SJCRH30 (cell line): ENCODE data around the gene IGSF21. TPM values are rescaled to one million over a fixed set of nuclear protein-coding genes. Genes with fewer than 3 reads are reported as not detected.
"Not testable (repeated sequence)": the region's sequence is repeated elsewhere in the genome, so short reads cannot be mapped to it uniquely, and the experiment has no call there.

ENCODE experiments used
- DNase-seq, 2 experiments: peaks; one replicate each; pipeline ENCODE4 v3.0.0-alpha.2; 2015 to 2020
- H3K27ac ChIP-seq: fragments of 250-450 bp; sonication (Bioruptor Pico); 2 replicates; pipeline ENCODE4 v1.5.1; 2020; ENCODE audit warnings: mild to moderate bottlenecking, moderate library complexity
- H3K27me3 ChIP-seq: fragments of 250-450 bp; sonication (Bioruptor Pico); 2 replicates; pipeline ENCODE4 v1.5.1; 2020; ENCODE audit warnings: mild to moderate bottlenecking, moderate library complexity
- H3K36me3 ChIP-seq: fragments of 250-450 bp; sonication (Bioruptor Pico); 2 replicates; pipeline ENCODE4 v1.5.1; 2020; ENCODE audit warnings: mild to moderate bottlenecking, moderate library complexity
- H3K4me1 ChIP-seq: fragments of 250-450 bp; sonication (Bioruptor Pico); 2 replicates; pipeline ENCODE4 v1.5.1; 2020; ENCODE audit warnings: mild to moderate bottlenecking, moderate library complexity
- H3K4me3 ChIP-seq: fragments of 250-450 bp; sonication (Bioruptor Pico); 2 replicates; pipeline ENCODE4 v1.5.1; 2020; ENCODE audit warnings: mild to moderate bottlenecking, moderate library complexity
- H3K9me3 ChIP-seq: fragments of 250-450 bp; sonication (Bioruptor Pico); replicated peaks from 2 replicates; pipeline ENCODE4 v1.5.1; 2020; ENCODE audit warnings: mild to moderate bottlenecking, moderate library complexity
- total RNA-seq: library from RNA; depleted of rRNA; stranded (reverse); fragments of >200 nt; shearing (Covaris generic); gene quantifications from 2 replicates; pipeline ENCODE4 v1.2.3, GENCODE V29; 2014

Gene IGSF21
- total RNA-seq, 1 experiment from 2014 or later, result not detected

- no peak overlapping the region for H3K4me3 ChIP-seq
- no peaks in the 10 kb centered on the region for H3K36me3 ChIP-seq
- no peak for DNase-seq
- no peak overlapping the region for H3K27ac ChIP-seq
- 0 out of 2 replicates have a peak, but pooled peaks cover 6% of the 10 kb centered on the region for H3K4me1 ChIP-seq
- peaks cover 8% of the 10 kb centered on the region; the same call in 1 of the 2 replicates for H3K27me3 ChIP-seq
- H3K9me3 ChIP-seq, result no peaks in the 10 kb centered on the region
Observed at GRCh38 chr1:18354612-18355011, 247.0 kb downstream of the IGSF21 start.

DNA sequence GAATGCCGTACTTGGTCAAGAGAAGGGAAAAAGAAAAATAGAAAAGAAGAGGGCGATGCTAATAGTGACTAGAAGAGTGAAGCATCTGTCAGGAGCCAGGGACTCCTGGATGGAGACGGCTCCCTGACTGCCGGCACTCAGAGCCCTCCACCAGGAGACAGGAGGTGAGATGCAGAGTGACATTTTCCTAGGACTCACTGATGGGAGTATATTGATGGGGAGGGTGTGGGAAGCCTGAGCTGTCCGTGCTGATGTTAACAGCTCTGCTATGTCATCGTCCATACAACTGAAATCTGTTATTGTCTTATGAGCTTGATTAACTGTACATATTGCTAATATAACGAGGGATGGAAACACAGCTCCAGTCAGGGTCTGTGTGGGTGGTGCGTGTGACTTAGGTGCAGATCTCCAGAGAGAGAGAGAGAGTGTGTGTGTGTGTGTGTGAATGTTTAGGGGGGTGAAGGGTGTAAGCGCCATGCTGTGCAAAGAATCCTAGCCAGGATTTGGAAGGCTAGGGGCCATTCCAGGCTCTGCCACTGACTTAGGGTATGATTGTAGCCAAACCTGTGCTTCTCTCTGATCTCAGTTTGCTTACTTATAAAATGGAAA, 250.1 kb downstream of the IGSF21 start:
- Histone ChIP-seq H3K9me3 (no peaks in the 10 kb centered on the region), H3K4me3 (no peak overlapping the region), H3K27me3 (peaks cover 2% of the 10 kb centered on the region; the same call in 1 of the 2 replicates), H3K27ac (no peak overlapping the region), H3K4me1 (no peaks in the 10 kb centered on the region), H3K36me3 (no peaks in the 10 kb centered on the region)
- DNase-seq, result no peak

DNA sequence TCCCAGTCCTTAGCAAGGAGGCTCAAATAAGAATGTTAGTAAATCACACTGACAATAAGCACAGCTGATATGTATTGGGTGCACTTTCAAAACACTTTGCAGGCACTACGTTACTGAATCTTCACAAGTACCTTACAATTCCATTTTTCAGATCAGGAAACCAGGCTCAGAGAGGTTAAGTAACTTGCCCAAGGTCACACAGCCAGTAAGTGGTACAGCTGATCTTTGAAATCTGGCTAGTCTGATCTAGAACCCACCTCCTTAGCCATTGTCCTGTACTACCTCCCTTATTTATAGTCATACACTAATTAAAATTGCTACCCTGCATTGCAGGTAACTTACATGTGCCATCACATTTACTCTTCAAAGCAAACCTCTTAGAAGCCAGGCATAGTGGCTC, 251.0 kb downstream of the IGSF21 start:
- 0 out of 2 replicates have a peak, but pooled peaks cover 3% of the 10 kb centered on the region for H3K27me3 ChIP-seq
- H3K4me3 ChIP-seq, result no peak overlapping the region
- H3K9me3 ChIP-seq, result no peaks in the 10 kb centered on the region
- no peaks in the 10 kb centered on the region for H3K36me3 ChIP-seq
- H3K27ac ChIP-seq, result no peak overlapping the region
- no peaks in the 10 kb centered on the region for H3K4me1 ChIP-seq
- DNase-seq, result no peak

DNA sequence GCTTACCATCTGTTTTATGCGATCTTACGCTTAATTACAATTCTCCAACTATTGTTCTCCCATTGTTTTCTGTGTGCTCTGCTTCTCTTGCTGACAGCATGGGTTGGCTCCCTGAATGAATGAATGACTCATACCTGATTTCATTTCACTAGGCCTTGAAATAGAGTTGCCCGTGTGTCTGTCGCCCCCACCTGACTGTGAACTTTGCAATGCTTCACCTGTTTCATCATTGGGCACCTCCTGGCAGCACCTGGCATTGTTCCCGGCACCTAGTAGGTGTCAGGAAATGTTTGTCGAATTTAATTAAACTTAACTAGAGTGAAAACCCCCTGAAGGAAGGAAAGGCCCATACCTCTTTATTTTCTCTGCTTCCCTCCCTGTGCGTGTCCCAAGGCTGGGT, 252.7 kb downstream of the IGSF21 start:
- no peaks in the 10 kb centered on the region for H3K9me3 ChIP-seq
- no peaks in the 10 kb centered on the region for H3K36me3 ChIP-seq
- no peak overlapping the region for H3K27ac ChIP-seq
- H3K4me3 ChIP-seq, result no peak overlapping the region
- no peak for DNase-seq
- no peaks in the 10 kb centered on the region for H3K4me1 ChIP-seq
- 0 out of 2 replicates have a peak, but pooled peaks cover 3% of the 10 kb centered on the region for H3K27me3 ChIP-seq

DNA sequence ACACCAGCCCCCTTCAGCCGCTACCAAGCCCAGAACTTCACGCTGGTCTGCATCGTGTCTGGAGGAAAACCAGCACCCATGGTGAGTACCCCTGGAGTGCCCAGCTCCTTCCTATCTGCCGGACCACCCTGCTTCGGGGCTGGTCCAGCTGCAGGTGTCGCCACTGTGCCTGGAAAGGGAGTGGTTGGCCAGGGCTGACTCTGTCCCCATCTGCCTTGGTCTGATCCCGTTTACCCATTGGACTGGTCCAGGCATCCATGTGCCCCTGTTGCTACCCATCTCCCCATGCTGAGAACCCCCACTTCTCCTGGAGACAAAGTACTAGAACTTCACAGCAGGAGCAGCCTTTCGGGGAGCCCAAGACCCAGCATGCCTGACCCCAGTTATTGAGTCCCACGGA, 254.6 kb downstream of the IGSF21 start:
- no peak for DNase-seq
- Histone ChIP-seq H3K27me3 (peaks cover 3% of the 10 kb centered on the region; the same call in 1 of the 2 replicates), H3K27ac (no peak overlapping the region), H3K4me3 (no peak overlapping the region), H3K36me3 (no peaks in the 10 kb centered on the region), H3K9me3 (no peaks in the 10 kb centered on the region), H3K4me1 (no peaks in the 10 kb centered on the region)

- Histone ChIP-seq H3K27me3 (peaks cover 3% of the 10 kb centered on the region; the same call in 1 of the 2 replicates), H3K27ac (no peak overlapping the region)
Observed at GRCh38 chr1:18363436-18363835, 255.8 kb downstream of the IGSF21 start.

GRCh38 chr1:18365099-18365705, 257.6 kb downstream of the IGSF21 start:
- H3K36me3 ChIP-seq, result no peaks in the 10 kb centered on the region
- DNase-seq, result no peak
- no peak overlapping the region for H3K4me3 ChIP-seq
- peaks cover 3% of the 10 kb centered on the region; the same call in 1 of the 2 replicates for H3K27me3 ChIP-seq
- H3K27ac ChIP-seq, result no peak overlapping the region
- no peaks in the 10 kb centered on the region for H3K4me1 ChIP-seq
- H3K9me3 ChIP-seq, result no peaks in the 10 kb centered on the region

More at GRCh38 chr1:18363436-18363835, 255.8 kb downstream of the IGSF21 start:
- Histone ChIP-seq H3K36me3 (no peaks in the 10 kb centered on the region), H3K9me3 (no peaks in the 10 kb centered on the region), H3K4me1 (no peaks in the 10 kb centered on the region), H3K4me3 (no peak overlapping the region)
- no peak for DNase-seq

- not testable (repeated sequence) for H3K36me3 ChIP-seq, DNase-seq, H3K27ac ChIP-seq, H3K4me1 ChIP-seq, H3K4me3 ChIP-seq, H3K27me3 ChIP-seq, H3K9me3 ChIP-seq
Observed at GRCh38 chr1:18372505-18372904, 264.9 kb downstream of the IGSF21 start.

GRCh38 chr1:18373151-18373550, 265.6 kb downstream of the IGSF21 start:
- no peak for DNase-seq
- Histone ChIP-seq H3K9me3 (no peaks in the 10 kb centered on the region), H3K4me1 (no peaks in the 10 kb centered on the region), H3K4me3 (no peak overlapping the region), H3K27me3 (no peaks in the 10 kb centered on the region; the same call in 1 of the 2 replicates), H3K27ac (no peak overlapping the region), H3K36me3 (no peaks in the 10 kb centered on the region)

DNA sequence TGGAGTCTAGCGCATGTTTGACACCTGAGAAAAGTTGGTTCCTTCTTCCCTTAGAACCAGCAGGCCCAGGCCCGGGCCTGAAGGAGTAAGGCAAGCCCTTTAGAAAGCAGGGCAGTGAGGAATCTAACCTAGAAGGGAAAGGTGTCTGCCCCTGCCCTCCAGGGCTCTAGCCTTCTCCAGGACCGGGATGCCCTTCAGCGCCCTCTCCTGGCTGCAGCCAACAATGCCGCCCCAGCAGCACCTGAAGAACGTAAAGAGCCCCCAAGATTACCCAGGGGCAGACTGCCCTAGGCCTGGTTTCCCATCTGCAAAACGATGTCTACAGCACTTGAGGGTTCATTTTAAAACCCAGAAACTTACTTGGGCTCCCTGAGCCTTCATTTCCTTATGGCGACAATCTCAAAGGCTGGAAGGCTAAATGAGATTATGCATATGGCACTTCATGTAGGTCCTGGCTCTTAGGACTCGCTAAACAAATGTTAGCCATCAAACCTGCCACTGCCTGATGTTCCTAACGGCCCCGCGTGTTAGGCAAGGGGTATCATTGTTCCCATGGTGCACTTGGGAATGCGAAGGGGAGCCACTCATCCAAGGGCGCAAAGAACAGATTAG, 266.4 kb downstream of the IGSF21 start:
- H3K9me3 ChIP-seq, result no peaks in the 10 kb centered on the region
- no peaks in the 10 kb centered on the region for H3K36me3 ChIP-seq
- no peaks in the 10 kb centered on the region; the same call in 1 of the 2 replicates for H3K27me3 ChIP-seq
- no peaks in the 10 kb centered on the region for H3K4me1 ChIP-seq
- DNase-seq, result peak; percentile 19 to 45
- no peak overlapping the region for H3K4me3 ChIP-seq
- H3K27ac ChIP-seq, result no peak overlapping the region

DNA sequence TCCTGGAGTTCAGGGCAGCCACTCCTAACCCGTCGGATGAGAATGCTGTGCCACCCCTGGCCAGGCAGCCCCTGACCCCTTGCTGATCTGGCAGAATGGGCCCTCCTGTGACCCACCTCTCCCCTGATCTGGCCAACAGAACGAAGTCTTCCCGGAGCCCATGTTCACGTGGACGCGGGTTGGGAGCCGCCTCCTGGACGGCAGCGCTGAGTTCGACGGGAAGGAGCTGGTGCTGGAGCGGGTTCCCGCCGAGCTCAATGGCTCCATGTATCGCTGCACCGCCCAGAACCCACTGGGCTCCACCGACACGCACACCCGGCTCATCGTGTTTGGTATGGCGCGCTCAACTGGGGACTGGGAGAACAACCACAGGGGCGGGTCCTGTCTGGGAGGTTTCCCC, 269.1 kb downstream of the IGSF21 start:
- Histone ChIP-seq H3K27me3 (no peaks in the 10 kb centered on the region), H3K27ac (no peak overlapping the region), H3K4me1 (no peaks in the 10 kb centered on the region), H3K4me3 (no peak overlapping the region), H3K36me3 (no peaks in the 10 kb centered on the region), H3K9me3 (no peaks in the 10 kb centered on the region)
- no peak for DNase-seq

- no peaks in the 10 kb centered on the region for H3K36me3 ChIP-seq
- DNase-seq, result no peak
- H3K4me3 ChIP-seq, result no peak overlapping the region
- H3K27me3 ChIP-seq, result no peaks in the 10 kb centered on the region
- H3K27ac ChIP-seq, result no peak overlapping the region
- H3K9me3 ChIP-seq, result no peaks in the 10 kb centered on the region
- H3K4me1 ChIP-seq, result peaks cover 5% of the 10 kb centered on the region
Observed at GRCh38 chr1:18380288-18380687, 272.7 kb downstream of the IGSF21 start.

- H3K4me1 ChIP-seq, result peaks cover 9% of the 10 kb centered on the region
- no peaks in the 10 kb centered on the region for H3K36me3 ChIP-seq
- H3K4me3 ChIP-seq, result no peak overlapping the region
- no peak overlapping the region for H3K27ac ChIP-seq
- H3K9me3 ChIP-seq, result no peaks in the 10 kb centered on the region
- DNase-seq, result no peak
- H3K27me3 ChIP-seq, result no peaks in the 10 kb centered on the region
Observed at GRCh38 chr1:18384059-18384458, 276.5 kb downstream of the IGSF21 start.

- H3K27ac ChIP-seq, result no peak overlapping the region
- H3K4me1 ChIP-seq, result peaks cover 9% of the 10 kb centered on the region
Observed at GRCh38 chr1:18384471-18384870, 276.9 kb downstream of the IGSF21 start.

DNA sequence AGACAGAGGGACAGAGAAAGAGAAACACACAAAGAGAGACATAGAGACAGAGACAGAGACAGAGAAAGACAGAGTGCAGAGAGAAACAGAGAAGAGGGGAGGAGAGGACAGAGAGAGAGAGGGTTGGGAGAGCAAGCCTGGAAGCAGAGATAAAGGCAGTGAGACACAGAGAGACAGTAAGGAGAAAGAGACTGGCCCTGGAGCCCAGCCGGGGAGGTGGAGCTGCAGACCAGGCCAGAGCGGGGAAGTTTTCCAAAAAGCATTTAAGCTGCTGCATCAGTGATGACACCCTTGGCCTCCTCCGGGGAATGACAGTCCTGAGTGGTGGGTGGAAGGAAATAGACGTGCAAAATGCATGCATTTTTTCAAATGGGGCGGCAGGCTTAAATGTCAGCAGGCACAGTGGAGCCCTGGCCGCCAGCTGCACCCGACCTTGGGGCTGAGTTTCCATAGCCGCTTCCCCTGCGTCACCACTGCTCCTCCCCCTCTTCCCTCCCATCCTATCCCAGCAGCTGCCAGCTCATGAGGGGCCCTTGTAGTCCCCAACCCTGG, 277.7 kb downstream of the IGSF21 start:
- peak; percentile 76 to 85 for DNase-seq
- Histone ChIP-seq H3K27me3 (no peaks in the 10 kb centered on the region), H3K4me1 (peaks cover 9% of the 10 kb centered on the region), H3K36me3 (no peaks in the 10 kb centered on the region), H3K4me3 (no peak overlapping the region), H3K27ac (no peak overlapping the region), H3K9me3 (no peaks in the 10 kb centered on the region)

More at GRCh38 chr1:18384471-18384870, 276.9 kb downstream of the IGSF21 start:
- H3K27me3 ChIP-seq, result no peaks in the 10 kb centered on the region
- H3K4me3 ChIP-seq, result no peak overlapping the region
- no peaks in the 10 kb centered on the region for H3K36me3 ChIP-seq
- no peak for DNase-seq
- no peaks in the 10 kb centered on the region for H3K9me3 ChIP-seq
